Measurements from ENCODE around the gene FBXO36. TPM values are rescaled to one million over a fixed set of nuclear protein-coding genes. Genes with fewer than 3 reads are reported as not detected.

FBXO36 gene
- total RNA-seq, 1 experiment from 2014 or later, result 3.8 TPM

DNA sequence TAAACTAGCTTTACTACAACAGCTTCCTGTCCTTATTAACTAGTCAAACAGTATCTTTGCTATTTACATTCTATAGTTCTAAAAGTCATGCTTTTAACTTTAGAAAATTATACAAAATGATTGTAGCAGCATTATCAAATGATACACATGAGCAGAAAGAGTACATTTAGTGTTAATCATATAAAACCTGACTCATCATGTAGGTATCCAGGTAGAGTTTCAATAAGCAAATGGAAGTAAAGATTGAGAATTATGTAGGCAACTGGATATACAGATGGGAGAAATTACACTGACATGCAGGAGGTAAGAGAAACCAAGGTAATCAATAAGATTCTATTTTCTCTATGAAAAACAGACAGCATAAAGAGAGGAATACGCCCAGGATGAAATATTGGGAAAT, 34.3 kb upstream of the FBXO36 start:
- H3K79me2 ChIP-seq (ENCODE audit: insufficient read depth, low read length), result peaks cover 95% of the 10 kb centered on the region
- peaks cover 0 to 6% of the 10 kb centered on the region in 2 experiments; a peak in 1 of 4 replicates for H3K4me1 ChIP-seq (ENCODE audit: control insufficient read depth in 1 of 2, insufficient read depth in 2 of 2, low read length in 2 of 2)
- CTCF ChIA-PET, result no interaction called here
- no peak overlapping the region for H3K9ac ChIP-seq (ENCODE audit: low read length)
- TF ChIP-seq EZH2 (IDR thresholded peaks at IDR 0.05) (no peak), POLR2A (IDR thresholded peaks at IDR 0.05; ENCODE audit: borderline replicate concordance, extremely low read depth, insufficient read depth, insufficient read length) (no peak), EGR1 (IDR thresholded peaks at IDR 0.05; ENCODE audit: low read depth) (no peak), FOSL1 (IDR thresholded peaks at IDR 0.05; ENCODE audit: low read depth) (no peak), EZH2phosphoT487 (IDR thresholded peaks at IDR 0.05; ENCODE audit: borderline replicate concordance) (no peak), JUND (IDR thresholded peaks at IDR 0.05) (no peak)
- TF ChIP-seq, protein P1, sequence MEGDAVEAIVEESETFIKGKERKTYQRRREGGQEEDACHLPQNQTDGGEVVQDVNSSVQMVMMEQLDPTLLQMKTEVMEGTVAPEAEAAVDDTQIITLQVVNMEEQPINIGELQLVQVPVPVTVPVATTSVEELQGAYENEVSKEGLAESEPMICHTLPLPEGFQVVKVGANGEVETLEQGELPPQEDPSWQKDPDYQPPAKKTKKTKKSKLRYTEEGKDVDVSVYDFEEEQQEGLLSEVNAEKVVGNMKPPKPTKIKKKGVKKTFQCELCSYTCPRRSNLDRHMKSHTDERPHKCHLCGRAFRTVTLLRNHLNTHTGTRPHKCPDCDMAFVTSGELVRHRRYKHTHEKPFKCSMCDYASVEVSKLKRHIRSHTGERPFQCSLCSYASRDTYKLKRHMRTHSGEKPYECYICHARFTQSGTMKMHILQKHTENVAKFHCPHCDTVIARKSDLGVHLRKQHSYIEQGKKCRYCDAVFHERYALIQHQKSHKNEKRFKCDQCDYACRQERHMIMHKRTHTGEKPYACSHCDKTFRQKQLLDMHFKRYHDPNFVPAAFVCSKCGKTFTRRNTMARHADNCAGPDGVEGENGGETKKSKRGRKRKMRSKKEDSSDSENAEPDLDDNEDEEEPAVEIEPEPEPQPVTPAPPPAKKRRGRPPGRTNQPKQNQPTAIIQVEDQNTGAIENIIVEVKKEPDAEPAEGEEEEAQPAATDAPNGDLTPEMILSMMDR (IDR thresholded peaks at IDR 0.05 in 2 of 3, conservative IDR thresholded peaks at IDR 0.05 in 1 of 3; ENCODE audit: borderline replicate concordance in 1 of 3, insufficient read depth in 1 of 3, low read depth in 2 of 3, low read length in 2 of 3), result no peak
- TF ChIP-seq, protein P2, sequence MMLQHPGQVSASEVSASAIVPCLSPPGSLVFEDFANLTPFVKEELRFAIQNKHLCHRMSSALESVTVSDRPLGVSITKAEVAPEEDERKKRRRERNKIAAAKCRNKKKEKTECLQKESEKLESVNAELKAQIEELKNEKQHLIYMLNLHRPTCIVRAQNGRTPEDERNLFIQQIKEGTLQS (IDR thresholded peaks at IDR 0.05), result no peak
- no TSS peak for BruUV-seq (replicated peaks)
- no peaks in the 10 kb centered on the region for H3K36me3 ChIP-seq (ENCODE audit: control insufficient read depth in 1 of 2, insufficient read depth in 2 of 2, low read length in 2 of 2)
- RAD21 ChIA-PET (ENCODE audit: low non-redundant PET in 1 of 2, low total read pairs in 2 of 2, uncharacterized antibody in 2 of 2, unreplicated experiment in 2 of 2), result no interaction called here
- H3K27me3 ChIP-seq (ENCODE audit: insufficient read depth, low read length), result no peaks in the 10 kb centered on the region
- no peak overlapping the region for H3K4me3 ChIP-seq (replicated peaks in 1 of 2; ENCODE audit: low read depth in 1 of 2, low read length in 2 of 2)
- no peak overlapping the region for H3K4me2 ChIP-seq (ENCODE audit: low read length)
- POLR2A ChIA-PET, result no interaction called here
- peaks cover 8% of the 10 kb centered on the region; the same call in 1 of the 2 replicates for H4K20me1 ChIP-seq (ENCODE audit: insufficient read depth)
- H2AFZ ChIP-seq (ENCODE audit: low read depth, low read length, poor library complexity, severe bottlenecking), result no peak overlapping the region
- H3K9me2 ChIP-seq (ENCODE audit: insufficient read depth), result no peaks in the 10 kb centered on the region
- DNase-seq (ENCODE audit: low read depth, low spot score) (no peak), ATAC-seq (no peak)
- intact Hi-C loops (cut with micrococcal nuclease), result no loop called here
- H3K27ac ChIP-seq (ENCODE audit: low read depth, low read length), result no peak overlapping the region
- no peaks in the 10 kb centered on the region for H3K9me3 ChIP-seq (ENCODE audit: control insufficient read depth in 1 of 2, insufficient read depth in 1 of 2, low read depth in 1 of 2, low read length in 2 of 2)

- no peaks in the 10 kb centered on the region for H3K36me3 ChIP-seq (ENCODE audit: control insufficient read depth in 1 of 2, insufficient read depth in 2 of 2, low read length in 2 of 2)
- DNase-seq (ENCODE audit: low read depth, low spot score) (no peak), ATAC-seq (no peak)
- H3K4me1 ChIP-seq (ENCODE audit: control insufficient read depth in 1 of 2, insufficient read depth in 2 of 2, low read length in 2 of 2), result peaks cover 0 to 6% of the 10 kb centered on the region in 2 experiments; a peak in 1 of 4 replicates
- intact Hi-C loops (cut with micrococcal nuclease), result no loop called here
- TF ChIP-seq POLR2AphosphoS5 (IDR thresholded peaks at IDR 0.05; ENCODE audit: low read depth, low read length), result no peak
- TF ChIP-seq CEBPB (IDR thresholded peaks at IDR 0.05; ENCODE audit: low read depth), result no peak
- H4K20me1 ChIP-seq (ENCODE audit: insufficient read depth), result peaks cover 8% of the 10 kb centered on the region; the same call in 1 of the 2 replicates
- no peak overlapping the region for H3K9ac ChIP-seq (ENCODE audit: low read length)
- no peak overlapping the region for H2AFZ ChIP-seq (ENCODE audit: low read depth, low read length, poor library complexity, severe bottlenecking)
- peaks cover 96% of the 10 kb centered on the region for H3K79me2 ChIP-seq (ENCODE audit: insufficient read depth, low read length)
- ChIA-PET CTCF (no interaction called here), RAD21 (ENCODE audit: low non-redundant PET in 1 of 2, low total read pairs in 2 of 2, uncharacterized antibody in 2 of 2, unreplicated experiment in 2 of 2) (no interaction called here), POLR2A (no interaction called here)
- no peak overlapping the region for H3K4me2 ChIP-seq (ENCODE audit: low read length)
- no TSS peak for BruUV-seq (replicated peaks)
- no peak overlapping the region for H3K4me3 ChIP-seq (replicated peaks in 1 of 2; ENCODE audit: low read depth in 1 of 2, low read length in 2 of 2)
- H3K9me3 ChIP-seq (ENCODE audit: control insufficient read depth in 1 of 2, insufficient read depth in 1 of 2, low read depth in 1 of 2, low read length in 2 of 2), result no peaks in the 10 kb centered on the region
- no peaks in the 10 kb centered on the region for H3K27me3 ChIP-seq (ENCODE audit: insufficient read depth, low read length)
- H3K9me2 ChIP-seq (ENCODE audit: insufficient read depth), result no peaks in the 10 kb centered on the region
- no peak overlapping the region for H3K27ac ChIP-seq (ENCODE audit: low read depth, low read length)
Observed at GRCh38 chr2:229889023-229889422, 33.3 kb upstream of the FBXO36 start.

All from HCT116 (cell line).